ENCODE measurements around the gene KLC4.
A peak's percentile ranks its signal among the peaks of the same experiment; 100 is the strongest.

KLC4 gene

DNA sequence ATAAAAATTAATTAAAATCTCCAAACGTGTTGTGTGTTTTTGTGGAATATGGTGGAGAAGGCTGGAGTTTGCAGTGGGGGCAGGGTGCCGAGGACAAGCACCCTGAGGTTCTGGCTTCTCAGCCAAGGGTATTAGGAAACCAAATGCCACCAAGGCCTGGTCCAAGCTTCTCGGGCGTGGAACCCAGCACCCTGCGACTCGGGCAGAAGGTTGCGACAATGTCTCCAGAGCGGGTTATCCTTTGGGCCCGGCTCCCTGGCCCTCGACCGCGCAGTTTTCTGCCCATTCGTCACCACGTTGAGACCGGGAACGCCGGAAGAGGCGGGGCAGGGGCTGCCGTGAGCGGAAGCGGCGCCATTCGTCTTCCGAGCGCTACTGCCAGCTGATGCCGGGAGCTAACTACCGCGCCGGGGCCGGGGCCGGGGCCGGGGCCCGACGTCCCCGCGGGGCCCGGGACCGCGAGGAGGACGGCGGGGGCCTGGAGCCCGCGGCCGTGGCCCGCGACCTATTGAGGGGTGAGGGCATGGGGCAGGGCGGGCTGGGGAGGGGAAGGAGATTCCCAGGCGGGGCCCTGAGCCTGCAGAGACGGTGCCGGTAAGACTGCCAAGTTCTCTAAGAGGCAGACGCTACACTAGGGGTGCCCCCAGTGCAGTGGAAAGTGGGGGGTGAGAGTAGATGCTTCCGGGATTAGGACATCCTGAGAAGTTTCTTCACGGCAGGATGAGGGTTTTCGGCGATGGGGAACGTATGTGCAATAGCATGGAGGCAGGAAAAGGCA lies 38.0 kb upstream of the KLC4 start, which contains the start of gene RRP36:
RRP36 (plus strand) TSS at position 354 of the 778 bp plus-strand sequence; CDS start at position 386, 32 bp downstream.
- Histone ChIP-seq H3K36me3 (ENCODE audit: insufficient read depth, low read length) (peaks cover 56% of the 10 kb centered on the region), H3K4me3 (ENCODE audit: low read length) (peak within 1 kb of the TSS; percentile 98), H3K4me1 (ENCODE audit: insufficient read depth, low read length) (peaks cover 9% of the 10 kb centered on the region), H2AFZ (ENCODE audit: low read depth, low read length) (peak within 1 kb of the TSS; percentile 85), H3K9me3 (ENCODE audit: low read length) (no peaks in the 10 kb centered on the region), H3K27me3 (ENCODE audit: insufficient read depth, low read length) (no peaks in the 10 kb centered on the region)

DNA sequence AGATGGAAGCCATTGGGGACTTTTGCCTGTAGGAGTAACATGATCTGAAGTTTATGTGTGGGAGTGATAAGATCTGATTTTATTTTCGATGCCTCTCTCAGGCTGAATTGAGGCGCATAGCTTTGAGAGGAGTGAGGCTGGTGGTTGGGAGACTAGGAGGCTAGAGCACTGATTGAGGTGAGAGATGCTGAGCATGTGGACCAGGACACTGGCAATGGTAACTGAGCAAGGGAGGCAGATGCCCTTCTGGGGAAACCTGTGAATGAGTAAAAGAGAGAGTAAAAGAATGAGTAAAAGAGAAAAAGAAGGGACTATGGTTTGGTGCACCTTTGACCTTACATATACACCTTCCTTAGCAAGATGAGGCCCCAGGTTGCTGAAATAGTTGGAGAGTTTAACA lies 35.0 kb upstream of the KLC4 start:
- Histone ChIP-seq H3K4me3 (ENCODE audit: low read length) (no peak overlapping the region), H3K27me3 (ENCODE audit: insufficient read depth, low read length) (no peaks in the 10 kb centered on the region), H3K36me3 (ENCODE audit: insufficient read depth, low read length) (peaks cover 60% of the 10 kb centered on the region), H3K9me3 (ENCODE audit: low read length) (no peaks in the 10 kb centered on the region), H3K4me1 (ENCODE audit: insufficient read depth, low read length) (peaks cover 9% of the 10 kb centered on the region), H2AFZ (ENCODE audit: low read depth, low read length) (no peak overlapping the region)

DNA sequence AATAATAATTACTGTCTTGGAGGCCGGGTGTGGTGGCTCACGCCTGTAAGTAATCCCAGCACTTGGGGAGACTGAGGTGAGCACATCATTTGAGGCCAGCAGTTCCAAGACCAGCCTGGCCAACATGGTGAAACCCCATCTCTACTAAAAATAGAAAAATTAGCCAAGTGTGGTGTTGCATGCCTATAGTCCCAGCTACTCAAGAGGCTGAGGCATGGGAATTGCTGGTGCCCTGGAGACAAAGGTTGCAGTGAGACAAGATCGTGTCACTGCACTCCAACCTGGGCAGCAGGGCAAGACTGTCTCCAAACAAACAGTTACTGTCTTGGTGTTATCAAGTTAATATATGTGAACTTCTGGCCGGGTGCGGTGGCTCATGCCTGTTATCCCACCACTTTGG lies 33.1 kb upstream of the KLC4 start:
- no peak overlapping the region for H2AFZ ChIP-seq (ENCODE audit: low read depth, low read length)
- no peaks in the 10 kb centered on the region for H3K27me3 ChIP-seq (ENCODE audit: insufficient read depth, low read length)
- H3K36me3 ChIP-seq (ENCODE audit: insufficient read depth, low read length) = peaks cover 56% of the 10 kb centered on the region
- no peaks in the 10 kb centered on the region for H3K9me3 ChIP-seq (ENCODE audit: low read length)
- no peaks in the 10 kb centered on the region for H3K4me1 ChIP-seq (ENCODE audit: insufficient read depth, low read length)
- H3K4me3 ChIP-seq (ENCODE audit: low read length) = no peak overlapping the region

GRCh38 chr6:43029120-43029519 lies 30.3 kb upstream of the KLC4 start:
- Histone ChIP-seq H3K27me3 (ENCODE audit: insufficient read depth, low read length) (no peaks in the 10 kb centered on the region), H3K36me3 (ENCODE audit: insufficient read depth, low read length) (peaks cover 74% of the 10 kb centered on the region), H3K9me3 (ENCODE audit: low read length) (no peaks in the 10 kb centered on the region), H3K4me3 (ENCODE audit: low read length) (no peak overlapping the region), H3K4me1 (ENCODE audit: insufficient read depth, low read length) (no peaks in the 10 kb centered on the region), H2AFZ (ENCODE audit: low read depth, low read length) (no peak overlapping the region)

GRCh38 chr6:43032326-43032725 lies 27.1 kb upstream of the KLC4 start:
- H3K4me3 ChIP-seq (ENCODE audit: low read length) = no peak overlapping the region
- no peaks in the 10 kb centered on the region for H3K27me3 ChIP-seq (ENCODE audit: insufficient read depth, low read length)
- no peaks in the 10 kb centered on the region for H3K4me1 ChIP-seq (ENCODE audit: insufficient read depth, low read length)
- H2AFZ ChIP-seq (ENCODE audit: low read depth, low read length) = no peak overlapping the region
- H3K36me3 ChIP-seq (ENCODE audit: insufficient read depth, low read length) = peaks cover 64% of the 10 kb centered on the region
- no peaks in the 10 kb centered on the region for H3K9me3 ChIP-seq (ENCODE audit: low read length)

DNA sequence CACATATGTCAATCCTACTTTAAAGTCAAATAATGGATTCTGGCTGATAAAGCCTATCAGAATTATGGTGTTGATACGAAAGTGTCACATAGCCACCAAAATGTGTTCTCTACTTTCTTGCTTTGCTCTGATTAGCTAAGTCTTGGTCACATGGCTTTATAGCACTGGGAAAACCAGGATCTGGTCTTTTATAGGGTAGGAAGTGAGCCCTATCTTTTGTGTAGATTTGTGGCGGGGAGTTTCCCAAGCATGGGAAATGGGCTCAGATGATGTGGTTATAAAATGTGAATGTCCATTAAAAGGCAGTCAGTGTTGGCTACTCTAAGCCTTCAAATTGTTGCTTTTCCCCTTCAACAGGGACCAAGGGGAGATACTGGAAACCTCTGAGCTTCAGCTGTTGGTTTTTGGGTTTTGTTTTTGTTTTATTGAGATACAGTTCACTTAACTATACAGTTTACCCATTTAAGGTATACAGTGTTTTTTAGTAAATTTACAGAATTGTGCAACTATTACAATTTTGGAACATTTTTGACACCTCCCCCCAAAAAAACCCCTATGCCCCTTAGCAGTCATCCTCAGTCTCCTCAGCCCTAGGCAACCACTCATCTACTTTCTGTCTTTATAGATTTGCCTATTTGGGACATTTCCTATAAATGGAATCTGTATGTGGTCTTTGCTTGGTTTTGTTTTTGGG lies 25.8 kb upstream of the KLC4 start:
- H3K9me3 ChIP-seq (ENCODE audit: low read length) = no peaks in the 10 kb centered on the region
- no peaks in the 10 kb centered on the region for H3K27me3 ChIP-seq (ENCODE audit: insufficient read depth, low read length)
- no peak overlapping the region for H3K4me3 ChIP-seq (ENCODE audit: low read length)
- no peak overlapping the region for H2AFZ ChIP-seq (ENCODE audit: low read depth, low read length)
- H3K4me1 ChIP-seq (ENCODE audit: insufficient read depth, low read length) = no peaks in the 10 kb centered on the region
- H3K36me3 ChIP-seq (ENCODE audit: insufficient read depth, low read length) = peaks cover 67% of the 10 kb centered on the region

GRCh38 chr6:43034190-43034525 lies 25.3 kb upstream of the KLC4 start:
- Histone ChIP-seq H3K36me3 (ENCODE audit: insufficient read depth, low read length) (peaks cover 67% of the 10 kb centered on the region), H2AFZ (ENCODE audit: low read depth, low read length) (no peak overlapping the region), H3K4me1 (ENCODE audit: insufficient read depth, low read length) (no peaks in the 10 kb centered on the region), H3K27me3 (ENCODE audit: insufficient read depth, low read length) (no peaks in the 10 kb centered on the region), H3K4me3 (ENCODE audit: low read length) (no peak overlapping the region), H3K9me3 (ENCODE audit: low read length) (no peaks in the 10 kb centered on the region)

GRCh38 chr6:43035495-43036194 lies 23.8 kb upstream of the KLC4 start:
- Histone ChIP-seq H3K4me3 (ENCODE audit: low read length) (no peak overlapping the region), H3K36me3 (ENCODE audit: insufficient read depth, low read length) (peaks cover 70% of the 10 kb centered on the region), H3K27me3 (ENCODE audit: insufficient read depth, low read length) (no peaks in the 10 kb centered on the region), H3K9me3 (ENCODE audit: low read length) (no peaks in the 10 kb centered on the region), H2AFZ (ENCODE audit: low read depth, low read length) (no peak overlapping the region), H3K4me1 (ENCODE audit: insufficient read depth, low read length) (no peaks in the 10 kb centered on the region)

- Histone ChIP-seq H2AFZ (ENCODE audit: low read depth, low read length) (no peak overlapping the region), H3K9me3 (ENCODE audit: low read length) (no peaks in the 10 kb centered on the region), H3K27me3 (ENCODE audit: insufficient read depth, low read length) (no peaks in the 10 kb centered on the region), H3K36me3 (ENCODE audit: insufficient read depth, low read length) (peaks cover 71% of the 10 kb centered on the region), H3K4me1 (ENCODE audit: insufficient read depth, low read length) (no peaks in the 10 kb centered on the region), H3K4me3 (ENCODE audit: low read length) (no peak overlapping the region)
These were observed 22.7 kb upstream of the KLC4 start for GRCh38 chr6:43036712-43037111.

GRCh38 chr6:43037197-43037596 lies 22.2 kb upstream of the KLC4 start:
- no peaks in the 10 kb centered on the region for H3K9me3 ChIP-seq (ENCODE audit: low read length)
- no peaks in the 10 kb centered on the region for H3K27me3 ChIP-seq (ENCODE audit: insufficient read depth, low read length)
- peaks cover 66% of the 10 kb centered on the region for H3K36me3 ChIP-seq (ENCODE audit: insufficient read depth, low read length)
- no peak overlapping the region for H3K4me3 ChIP-seq (ENCODE audit: low read length)
- H2AFZ ChIP-seq (ENCODE audit: low read depth, low read length) = no peak overlapping the region
- H3K4me1 ChIP-seq (ENCODE audit: insufficient read depth, low read length) = no peaks in the 10 kb centered on the region

DNA sequence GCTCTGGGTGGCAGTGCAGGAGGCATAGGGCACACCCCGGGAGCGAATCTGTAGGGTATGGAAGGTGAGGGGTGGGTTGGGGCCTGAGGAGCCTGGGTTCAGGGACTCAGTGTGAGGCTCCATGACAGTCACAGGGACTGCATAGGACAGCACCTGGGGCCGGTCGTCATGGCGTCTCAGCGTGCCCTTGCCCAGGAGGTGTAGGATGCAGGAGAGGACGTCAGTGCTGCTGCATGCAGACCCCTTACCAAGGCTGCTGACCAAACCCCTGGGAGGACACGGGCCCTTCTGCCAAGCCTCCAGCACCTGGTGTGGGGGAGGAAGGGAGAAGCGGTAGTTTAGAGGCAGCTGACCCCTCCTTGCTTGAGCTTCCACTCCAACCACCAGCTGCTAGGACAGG lies 21.7 kb upstream of the KLC4 start:
- no peaks in the 10 kb centered on the region for H3K27me3 ChIP-seq (ENCODE audit: insufficient read depth, low read length)
- H3K4me1 ChIP-seq (ENCODE audit: insufficient read depth, low read length) = no peaks in the 10 kb centered on the region
- H3K9me3 ChIP-seq (ENCODE audit: low read length) = no peaks in the 10 kb centered on the region
- H2AFZ ChIP-seq (ENCODE audit: low read depth, low read length) = no peak overlapping the region
- H3K36me3 ChIP-seq (ENCODE audit: insufficient read depth, low read length) = peaks cover 64% of the 10 kb centered on the region
- H3K4me3 ChIP-seq (ENCODE audit: low read length) = no peak overlapping the region

- H3K4me3 ChIP-seq (ENCODE audit: low read length) = no peak overlapping the region
- H3K27me3 ChIP-seq (ENCODE audit: insufficient read depth, low read length) = no peaks in the 10 kb centered on the region
- no peaks in the 10 kb centered on the region for H3K9me3 ChIP-seq (ENCODE audit: low read length)
- H3K4me1 ChIP-seq (ENCODE audit: insufficient read depth, low read length) = no peaks in the 10 kb centered on the region
- H3K36me3 ChIP-seq (ENCODE audit: insufficient read depth, low read length) = peaks cover 66% of the 10 kb centered on the region
- no peak overlapping the region for H2AFZ ChIP-seq (ENCODE audit: low read depth, low read length)
These were observed 20.7 kb upstream of the KLC4 start for GRCh38 chr6:43038727-43039126.

DNA sequence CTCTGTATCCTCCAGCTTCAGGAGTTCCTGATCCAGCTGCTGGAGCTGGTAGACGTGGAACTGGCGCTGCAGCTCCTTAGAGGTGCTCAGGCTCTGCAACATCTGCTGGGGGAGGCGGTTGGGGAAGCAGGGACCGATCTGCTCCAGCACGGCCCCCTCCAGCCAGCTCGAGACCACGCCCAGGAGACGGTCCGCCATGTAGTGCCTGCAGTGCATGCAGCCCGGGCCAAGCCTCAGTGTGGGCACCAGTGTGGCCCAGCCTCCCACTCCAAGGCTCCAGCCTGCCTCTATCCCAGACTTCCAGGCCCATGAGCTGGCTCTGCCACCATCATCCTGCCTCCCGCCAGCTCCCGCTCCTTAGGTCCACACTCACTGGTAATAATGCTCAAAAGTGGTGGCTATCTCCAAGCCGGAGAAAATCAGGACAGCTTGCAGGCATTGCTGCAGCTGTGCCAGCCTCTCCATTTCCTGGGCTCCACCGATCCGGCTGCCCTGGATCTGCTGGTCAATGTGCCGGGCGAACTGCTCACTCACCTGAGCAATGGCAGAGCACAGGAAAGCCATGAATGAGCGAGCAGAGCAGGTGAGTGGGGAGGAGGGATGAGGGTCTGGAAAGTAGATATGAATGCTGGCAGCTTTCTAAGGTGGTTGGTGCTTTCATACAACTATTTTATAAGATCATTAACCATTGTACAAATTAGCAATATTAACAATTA lies 18.7 kb upstream of the KLC4 start:
- Histone ChIP-seq H3K4me1 (ENCODE audit: insufficient read depth, low read length) (no peaks in the 10 kb centered on the region), H3K27me3 (ENCODE audit: insufficient read depth, low read length) (no peaks in the 10 kb centered on the region), H2AFZ (ENCODE audit: low read depth, low read length) (no peak overlapping the region), H3K4me3 (ENCODE audit: low read length) (no peak overlapping the region), H3K9me3 (ENCODE audit: low read length) (no peaks in the 10 kb centered on the region), H3K36me3 (ENCODE audit: insufficient read depth, low read length) (peaks cover 71% of the 10 kb centered on the region)
